Activated effector memory CD4-positive, alpha-beta T cell treated with anti-CD3 and anti-CD28 coated beads, Interleukin-2, amount 50 U/mL, for 16 hours (primary cell): ENCODE results near the gene KLHL29.

Experiments used
- DNase-seq: peaks from one replicate; pipeline ENCODE4 v3.0.0-alpha.2; 2020

KLHL29 gene

DNA sequence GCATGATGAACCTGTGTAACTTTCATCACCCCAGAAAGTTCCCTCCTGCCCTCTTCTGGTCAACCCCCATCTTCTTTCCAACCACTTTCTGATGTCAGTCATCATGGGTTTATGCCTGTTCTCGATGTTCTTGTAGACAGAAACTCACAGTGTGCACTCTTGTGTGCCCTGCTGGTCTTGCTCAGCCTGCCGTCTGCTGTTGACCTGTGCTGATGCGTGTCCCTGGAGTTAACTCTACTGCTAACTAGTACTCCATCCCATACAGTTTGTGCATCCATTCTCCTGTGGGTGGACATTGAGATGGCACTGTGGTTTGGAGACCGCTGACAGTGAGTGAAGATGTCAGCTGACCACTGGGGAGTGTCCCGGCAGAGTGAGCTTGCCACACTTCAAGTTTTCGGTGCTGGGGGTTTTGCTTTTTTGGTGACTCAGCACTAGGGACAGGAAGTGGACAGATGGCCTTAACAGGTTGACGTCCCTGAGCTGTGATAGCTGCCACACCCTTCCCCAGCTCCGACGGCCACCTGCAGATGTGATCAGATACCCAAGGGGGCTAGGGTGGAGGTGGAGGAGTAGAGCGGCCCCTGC is 14.8 kb downstream of the KLHL29 start:
- DNase-seq: no peak

DNA sequence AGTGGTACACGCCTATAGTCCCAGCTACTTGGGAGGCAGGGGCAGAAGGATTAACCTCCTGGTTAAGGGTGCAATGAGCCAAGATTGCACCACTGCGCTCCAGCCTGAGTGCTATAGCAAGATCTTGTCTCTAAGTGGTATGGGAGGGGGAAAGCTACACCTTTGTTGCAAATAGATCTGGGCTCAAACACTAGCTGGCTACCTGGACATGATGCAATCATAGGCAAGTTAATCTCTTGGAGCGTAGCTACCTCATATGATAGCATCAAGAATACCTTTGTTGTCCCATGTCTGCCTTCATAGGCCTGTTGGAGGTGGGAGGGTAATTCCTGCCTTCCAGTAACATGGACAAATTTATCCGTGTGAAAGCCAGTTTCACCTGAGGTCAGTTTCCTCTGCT is 15.7 kb downstream of the KLHL29 start:
- DNase-seq: no peak

DNA sequence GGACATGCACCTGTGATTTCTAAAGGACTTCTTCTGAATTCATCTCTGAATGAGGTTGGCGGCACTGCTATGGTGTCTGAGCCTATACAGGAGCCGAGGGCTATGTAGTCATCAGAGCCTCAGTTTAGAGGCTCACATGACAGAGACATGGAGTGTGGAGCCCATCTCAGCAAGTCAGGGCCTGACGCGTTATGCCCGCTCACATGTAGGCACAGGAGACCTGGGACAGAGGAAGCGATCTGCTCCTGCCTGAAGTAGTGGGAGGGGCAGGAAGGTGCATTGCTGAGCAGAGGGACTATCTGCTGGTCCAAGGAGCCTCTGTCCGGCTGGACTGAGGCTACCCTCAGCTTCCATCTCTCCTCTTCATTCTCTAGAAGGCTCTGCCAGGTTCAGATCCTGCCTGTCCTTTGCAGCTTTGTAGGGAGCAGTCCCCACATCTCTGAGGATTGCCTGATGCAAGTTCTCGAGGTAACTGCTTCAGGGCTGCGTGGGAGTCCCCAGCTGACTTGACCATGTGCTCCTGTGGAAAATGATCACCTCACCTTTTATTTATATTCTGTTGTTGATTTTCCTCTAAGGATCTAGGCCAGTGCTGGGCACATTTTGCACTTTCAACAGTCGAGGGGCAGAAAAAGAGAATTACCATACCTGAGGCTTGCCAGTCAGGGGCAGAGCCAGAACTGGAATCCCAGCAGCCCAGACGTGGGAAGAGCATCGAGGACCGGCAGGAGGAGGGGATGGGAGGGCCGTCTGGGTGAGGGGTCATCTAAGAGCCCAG is 16.6 kb downstream of the KLHL29 start:
- DNase-seq: no peak

DNA sequence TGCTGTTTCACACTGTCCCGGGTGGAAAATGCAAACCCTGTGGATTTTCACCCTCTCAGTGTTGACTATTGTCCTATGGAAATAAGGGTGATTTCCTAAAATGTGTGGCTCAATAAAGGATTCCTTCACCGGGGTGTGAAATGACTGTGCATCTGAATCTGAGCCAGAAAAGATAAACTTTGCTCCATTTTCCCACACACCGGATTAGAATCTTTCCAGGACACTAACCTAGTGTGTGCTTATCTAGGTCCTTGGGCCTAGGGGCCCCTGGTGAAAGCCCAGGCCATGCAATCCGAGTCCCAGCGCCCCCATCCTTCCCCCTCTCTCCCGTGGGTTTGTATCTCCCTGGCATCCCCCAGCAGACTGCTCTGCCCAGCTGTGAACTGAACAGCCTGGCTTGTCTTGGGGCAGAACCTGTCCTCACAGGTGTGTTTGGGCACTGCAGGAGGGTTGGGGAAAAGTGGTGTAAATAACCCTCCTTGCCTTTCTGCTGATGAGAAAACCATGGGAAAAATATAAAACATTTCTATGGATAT is 17.3 kb downstream of the KLHL29 start:
- DNase-seq: no peak

DNA sequence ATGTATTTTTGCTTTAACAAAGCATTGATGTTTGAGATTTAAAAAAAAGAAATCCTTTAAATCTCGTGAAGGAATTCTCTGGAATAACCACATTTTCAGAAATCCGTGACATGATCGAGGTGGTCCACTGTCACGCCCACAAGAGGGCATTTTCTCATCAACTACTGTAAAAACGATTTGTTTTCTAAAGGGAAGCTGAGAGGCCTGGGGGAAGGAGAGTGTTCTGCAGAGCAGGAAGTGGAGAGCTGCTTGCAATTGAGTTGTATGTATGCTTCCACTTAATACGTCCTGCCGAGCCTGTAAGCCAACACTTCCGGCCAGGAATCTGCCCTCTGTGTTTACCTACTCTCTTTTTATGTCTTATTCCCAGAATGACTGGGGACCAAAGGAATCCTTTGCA is 19.4 kb downstream of the KLHL29 start:
- no peak for DNase-seq

DNA sequence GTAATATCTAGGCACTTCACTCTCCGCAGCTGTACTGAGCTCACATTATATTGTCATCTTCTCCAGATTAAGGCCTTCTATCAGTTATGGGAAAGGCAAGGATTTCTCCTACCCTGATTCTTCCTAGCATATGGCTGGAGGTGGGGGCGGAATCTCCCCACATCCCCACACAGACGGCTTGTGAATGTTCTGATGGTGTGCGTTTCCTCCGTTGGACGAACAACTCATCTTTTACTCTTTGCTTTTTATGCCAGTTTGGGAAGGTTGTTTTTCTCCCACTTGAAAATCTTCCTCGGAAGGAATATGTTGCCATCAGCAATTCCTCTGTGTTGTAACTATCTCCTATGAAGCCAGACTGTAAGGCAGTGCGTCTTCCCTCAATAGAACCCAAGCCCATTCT is 24.3 kb downstream of the KLHL29 start:
- DNase-seq: no peak

DNA sequence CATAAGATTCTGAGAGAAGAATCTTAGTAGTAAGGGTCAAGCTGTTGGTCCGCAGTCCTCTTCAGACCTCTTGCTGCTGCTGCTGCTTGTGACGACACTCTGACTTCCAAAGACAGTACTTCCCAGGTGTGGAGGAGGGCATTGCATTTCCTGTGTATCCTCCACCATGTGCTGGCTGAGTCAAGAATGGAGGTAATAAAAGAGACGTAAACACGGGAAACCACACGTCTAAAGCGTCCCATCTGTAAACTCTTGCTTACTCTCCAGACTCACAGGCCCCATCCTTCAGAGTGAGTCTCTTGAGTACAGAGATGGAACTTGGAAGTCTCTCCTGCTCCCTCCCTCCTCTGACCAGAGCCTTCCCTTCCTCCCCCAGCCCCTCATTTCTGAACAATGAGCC is 25.6 kb downstream of the KLHL29 start:
- no peak for DNase-seq

DNA sequence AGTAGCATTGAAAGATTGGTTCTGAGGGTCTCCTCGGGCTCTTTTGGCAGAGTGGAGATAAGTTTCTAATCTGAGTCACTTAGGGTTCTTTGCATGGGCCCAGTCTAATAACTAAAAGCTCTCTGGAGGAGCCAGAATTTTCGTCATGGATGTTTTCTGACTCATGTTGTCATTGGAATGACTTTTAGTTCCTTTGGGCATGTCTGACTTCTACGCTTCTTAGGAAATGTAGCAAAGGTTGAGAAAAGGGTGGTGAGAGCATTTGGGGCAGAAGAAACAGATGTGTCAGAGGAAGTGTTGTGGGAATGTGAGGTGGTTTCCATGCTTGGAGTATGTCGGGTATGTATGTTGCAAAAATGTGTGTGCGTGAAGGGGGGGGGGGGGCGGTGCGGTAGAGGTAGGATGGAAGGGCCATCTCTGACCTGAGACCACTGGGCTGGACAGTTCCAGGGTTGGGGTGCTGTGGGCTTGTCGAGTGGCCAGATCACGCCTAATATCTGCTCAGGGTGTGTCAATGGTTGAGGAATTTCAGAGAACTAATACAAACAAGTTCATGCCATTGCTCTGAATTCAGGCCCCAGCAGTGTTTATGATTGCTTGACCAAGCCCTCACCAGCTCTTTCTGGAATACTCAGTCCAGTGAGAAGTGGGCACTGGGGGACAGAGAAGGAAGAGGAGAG is 26.9 kb downstream of the KLHL29 start:
- no peak for DNase-seq

DNA sequence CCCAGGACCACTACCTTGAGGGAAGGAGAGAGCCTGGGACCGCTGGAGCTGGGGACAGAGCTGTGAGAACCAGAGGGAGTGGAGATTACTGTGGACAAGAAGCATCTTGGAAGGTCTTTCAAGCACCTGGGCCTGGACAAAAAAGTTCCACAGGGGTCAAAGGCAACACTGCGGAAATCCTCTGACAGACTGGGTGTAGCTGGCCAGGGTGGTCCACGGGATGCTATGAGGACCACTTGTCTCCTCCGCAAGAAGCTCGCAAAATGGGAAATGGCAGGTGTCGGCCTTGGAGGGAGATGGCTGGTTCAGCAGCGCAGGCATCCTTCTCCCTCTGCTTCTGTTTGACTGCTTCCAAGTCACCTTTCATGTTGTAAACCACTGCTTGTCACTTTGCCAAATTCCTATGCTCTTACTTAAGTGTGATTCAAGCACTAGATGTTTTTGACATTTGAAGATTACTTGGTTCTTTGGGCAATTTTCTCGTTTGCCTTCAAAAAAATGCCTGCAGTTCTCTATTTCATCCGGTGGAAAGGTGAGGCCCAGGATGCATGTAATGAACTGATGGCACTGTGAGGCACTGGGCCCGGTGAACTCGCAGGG is 27.7 kb downstream of the KLHL29 start:
- DNase-seq: no peak

DNA sequence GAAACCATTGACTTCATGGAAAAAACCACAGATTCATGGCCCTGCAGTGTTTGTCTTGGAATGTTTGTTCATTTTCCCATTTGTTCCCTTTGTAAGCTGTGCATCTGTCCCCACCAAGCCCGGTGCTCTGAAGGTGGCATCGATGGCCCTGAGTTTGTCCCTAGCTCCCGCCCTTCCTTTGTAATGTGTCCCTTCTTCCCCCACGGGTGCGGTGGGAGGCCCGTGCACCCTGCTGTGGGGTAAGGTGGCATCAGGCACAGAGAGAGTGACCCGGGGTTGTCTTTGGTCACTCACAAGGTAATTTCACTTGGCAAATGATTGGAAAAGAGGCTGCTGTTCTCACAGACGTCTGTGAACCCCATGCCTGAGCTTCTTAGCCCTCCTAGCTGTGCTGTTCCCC is 28.7 kb downstream of the KLHL29 start:
- DNase-seq: no peak

DNA sequence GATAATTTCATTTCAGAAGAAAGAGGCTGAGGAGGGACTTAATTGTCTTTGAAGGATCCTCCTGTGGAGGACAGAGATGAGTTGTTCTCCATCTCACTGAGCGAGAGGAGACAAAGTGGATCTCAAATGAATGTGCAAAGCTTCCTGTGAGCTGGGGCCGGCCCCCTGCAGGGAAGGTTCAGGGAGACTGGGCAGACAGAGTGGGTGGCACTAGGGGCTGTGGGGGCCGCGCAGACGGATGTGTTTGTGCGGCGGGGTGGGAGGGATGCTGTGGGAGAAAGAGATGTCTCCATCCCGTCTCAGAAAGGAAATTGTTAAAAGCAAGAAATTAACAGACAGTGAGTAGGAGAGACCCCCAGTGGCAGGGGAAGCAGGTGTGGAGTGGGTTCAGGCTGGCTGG is 29.1 kb downstream of the KLHL29 start:
- DNase-seq: no peak

DNA sequence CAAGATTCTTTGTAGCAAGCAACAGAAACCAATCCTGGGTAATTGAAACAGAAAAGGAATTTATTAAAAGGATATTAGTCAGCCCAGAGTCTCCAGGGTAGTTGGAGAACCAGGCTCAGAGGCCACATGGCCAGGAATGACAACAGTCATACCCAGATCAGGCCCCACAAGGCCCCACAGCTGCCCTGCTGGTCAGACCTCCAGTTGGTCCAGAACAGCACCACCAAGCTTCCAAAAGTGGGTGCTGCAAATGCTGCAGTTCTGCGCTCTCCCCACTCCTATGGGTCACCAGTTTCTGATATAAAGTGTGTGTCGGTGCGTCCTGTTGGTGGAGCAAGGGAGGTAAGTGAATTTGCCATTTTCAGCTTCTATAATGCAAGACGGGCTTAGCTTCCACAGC is 29.9 kb downstream of the KLHL29 start:
- DNase-seq: no peak

DNA sequence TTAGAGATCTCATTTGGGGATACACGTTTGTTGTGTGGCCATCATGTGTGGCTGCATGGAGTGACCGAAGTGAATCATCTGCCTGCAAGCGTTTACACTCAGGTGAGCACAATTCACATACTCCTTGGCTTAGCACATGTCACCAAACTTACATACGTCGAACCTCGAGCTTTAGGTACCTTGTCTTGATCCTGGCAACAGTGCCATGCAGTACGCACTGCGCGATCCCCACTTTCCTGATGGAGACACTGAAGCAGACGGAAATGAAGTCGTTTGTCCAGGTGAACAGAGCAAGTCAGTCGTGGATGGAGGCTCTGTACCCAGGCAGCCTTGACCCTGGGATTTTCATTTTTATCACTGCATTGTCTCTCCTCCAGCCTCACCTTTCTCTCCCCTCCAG is 32.3 kb downstream of the KLHL29 start:
- no peak for DNase-seq

DNA sequence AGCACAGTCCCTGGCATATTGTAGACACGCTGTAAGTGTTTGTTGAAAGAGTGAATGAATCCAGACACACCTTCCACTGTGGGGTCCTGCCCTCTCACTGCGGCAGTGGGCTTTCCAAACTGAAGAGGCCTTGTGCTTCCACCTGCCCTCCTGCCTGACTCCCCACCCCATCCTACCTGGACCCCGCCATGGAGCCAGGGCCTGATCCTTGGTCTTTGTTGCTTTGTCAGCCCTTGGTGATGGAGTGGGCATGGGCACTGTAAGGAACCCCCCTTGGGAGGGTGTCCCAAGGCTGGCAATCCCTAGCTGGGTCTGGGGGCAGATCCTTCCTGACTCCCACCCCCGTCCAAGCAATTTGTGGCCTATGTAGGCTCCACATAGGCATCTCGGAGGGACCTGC is 33.1 kb downstream of the KLHL29 start:
- no peak for DNase-seq

DNA sequence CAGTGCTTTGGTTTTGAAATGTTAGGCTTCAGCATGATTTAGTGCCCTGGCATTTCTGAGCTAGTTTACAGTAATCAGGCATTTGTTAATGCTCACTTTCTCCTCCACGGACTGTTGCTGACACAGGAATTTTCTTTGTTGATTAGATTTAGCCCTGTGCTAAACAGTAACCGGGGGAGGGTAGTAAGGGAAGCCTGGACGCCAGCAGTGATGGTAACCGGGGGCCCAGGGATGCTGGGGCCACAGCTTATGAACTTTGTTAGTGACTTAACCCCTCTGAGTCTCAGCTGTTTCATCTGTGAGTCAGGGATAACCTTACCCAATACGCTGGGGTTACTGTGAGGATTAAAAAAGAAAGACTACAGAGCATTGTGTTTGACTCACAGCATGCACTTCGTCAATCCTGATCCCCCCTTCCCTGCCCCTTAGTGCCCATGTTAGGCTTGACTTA is 33.5 kb downstream of the KLHL29 start:
- DNase-seq: no peak

DNA sequence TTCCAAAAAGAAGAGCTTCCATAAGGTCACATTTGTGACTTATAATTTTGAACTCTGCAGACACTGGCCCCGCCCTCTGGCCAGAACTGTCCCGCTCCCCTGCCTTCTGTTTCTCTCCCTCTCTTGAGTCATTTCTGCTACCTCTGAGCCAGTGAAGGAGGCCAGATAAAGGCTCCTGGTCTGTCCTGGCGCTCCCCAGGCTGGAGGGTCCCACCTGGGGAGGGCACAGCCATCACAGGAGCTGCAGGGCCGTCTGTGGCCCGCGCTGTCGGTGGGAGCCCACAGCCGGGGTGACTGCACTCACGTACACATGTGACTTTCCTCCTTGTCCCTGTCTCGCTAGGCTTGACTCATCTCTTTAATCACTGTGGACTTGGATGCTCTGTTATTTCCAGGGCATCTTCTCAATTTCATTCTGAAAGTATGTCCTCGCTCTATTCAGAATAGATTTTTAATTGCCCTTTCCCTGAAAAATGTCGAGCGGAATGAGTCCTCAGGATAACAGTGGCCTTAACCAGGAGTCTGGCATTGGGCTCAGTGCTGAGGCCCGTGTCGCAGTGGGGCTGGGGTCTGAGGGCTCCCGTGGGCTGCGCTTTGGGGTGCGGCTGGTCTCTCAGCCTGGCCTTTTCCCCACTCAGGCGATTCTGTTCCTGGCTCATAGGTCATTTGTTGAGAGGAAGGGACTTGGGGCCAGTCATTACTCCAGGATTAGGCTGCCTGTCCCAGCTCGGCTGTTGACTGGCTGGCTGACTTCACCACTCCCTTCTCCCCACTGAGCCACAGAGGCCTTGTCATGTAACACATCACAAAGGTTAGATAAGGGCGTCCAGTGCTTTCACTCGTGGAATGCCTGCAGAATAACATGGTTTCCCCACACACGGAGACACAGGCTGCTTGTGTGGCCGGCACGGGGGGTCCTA is 34.5 kb downstream of the KLHL29 start:
- no peak for DNase-seq

DNA sequence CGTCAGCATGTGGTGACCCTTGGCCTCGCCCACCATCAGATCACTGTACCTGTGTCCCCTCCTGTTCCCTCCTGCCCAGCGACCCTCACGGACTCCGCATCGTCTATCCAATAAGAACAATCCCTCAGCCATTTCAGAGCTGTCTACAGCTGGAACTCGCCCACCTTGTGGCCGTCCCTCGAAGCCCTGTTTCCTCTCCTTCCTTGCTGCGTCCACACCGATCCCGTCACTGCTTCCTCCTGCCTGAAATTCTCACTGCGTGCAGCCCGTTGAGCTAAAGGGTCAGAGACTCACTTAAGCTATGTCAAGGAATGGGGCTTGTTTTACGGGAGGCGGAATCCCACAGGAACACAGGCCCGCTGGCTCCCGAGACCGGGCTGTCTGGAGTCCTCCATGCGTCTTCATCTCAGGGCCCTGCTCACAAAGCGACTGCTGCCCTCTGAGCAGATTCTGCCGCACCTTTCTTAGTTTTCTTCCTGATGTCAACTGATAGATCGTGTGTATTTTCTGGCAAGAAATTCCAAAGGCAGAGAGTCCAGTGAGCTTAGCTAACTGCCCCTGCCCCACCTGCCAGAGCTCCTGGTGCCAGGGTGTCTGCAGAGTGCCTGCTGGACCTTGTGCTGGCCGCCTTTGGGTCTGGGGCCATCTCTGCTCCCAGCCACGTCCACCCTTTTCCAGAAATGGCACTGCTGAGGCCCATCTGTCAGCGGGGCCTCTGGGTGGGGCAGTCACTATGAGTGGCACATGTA is 35.3 kb downstream of the KLHL29 start:
- no peak for DNase-seq

DNA sequence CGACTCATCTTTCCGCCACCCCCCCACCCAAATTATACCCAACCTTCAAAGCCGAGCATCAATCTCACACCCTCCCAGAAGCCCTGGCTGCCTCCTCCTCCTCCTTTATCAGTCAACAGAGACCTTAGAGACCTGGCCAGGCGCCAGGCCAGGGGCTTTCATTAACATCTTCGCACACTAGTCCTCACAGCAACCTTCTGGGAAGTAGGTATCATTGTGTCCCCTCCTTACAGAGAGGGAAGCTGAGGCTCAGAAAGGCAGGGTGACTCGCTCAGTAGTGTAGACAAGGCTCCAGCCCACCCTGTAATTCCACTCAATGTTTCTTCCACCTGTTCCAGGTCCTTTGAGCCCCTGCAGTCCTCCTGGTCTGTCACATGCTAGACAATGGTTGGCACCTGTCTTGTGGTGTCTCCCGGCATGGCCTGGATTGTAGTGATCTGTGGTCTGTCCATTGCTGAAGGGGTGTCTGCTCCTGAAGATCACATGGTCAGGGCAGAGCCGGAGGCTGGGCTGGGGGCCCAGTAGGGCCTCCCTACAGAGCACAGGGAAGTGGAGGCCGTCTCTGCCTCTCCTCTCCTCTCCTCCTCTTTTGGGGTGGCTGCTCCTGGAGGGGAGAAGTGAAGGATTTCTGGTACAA is 36.0 kb downstream of the KLHL29 start:
- no peak for DNase-seq

DNA sequence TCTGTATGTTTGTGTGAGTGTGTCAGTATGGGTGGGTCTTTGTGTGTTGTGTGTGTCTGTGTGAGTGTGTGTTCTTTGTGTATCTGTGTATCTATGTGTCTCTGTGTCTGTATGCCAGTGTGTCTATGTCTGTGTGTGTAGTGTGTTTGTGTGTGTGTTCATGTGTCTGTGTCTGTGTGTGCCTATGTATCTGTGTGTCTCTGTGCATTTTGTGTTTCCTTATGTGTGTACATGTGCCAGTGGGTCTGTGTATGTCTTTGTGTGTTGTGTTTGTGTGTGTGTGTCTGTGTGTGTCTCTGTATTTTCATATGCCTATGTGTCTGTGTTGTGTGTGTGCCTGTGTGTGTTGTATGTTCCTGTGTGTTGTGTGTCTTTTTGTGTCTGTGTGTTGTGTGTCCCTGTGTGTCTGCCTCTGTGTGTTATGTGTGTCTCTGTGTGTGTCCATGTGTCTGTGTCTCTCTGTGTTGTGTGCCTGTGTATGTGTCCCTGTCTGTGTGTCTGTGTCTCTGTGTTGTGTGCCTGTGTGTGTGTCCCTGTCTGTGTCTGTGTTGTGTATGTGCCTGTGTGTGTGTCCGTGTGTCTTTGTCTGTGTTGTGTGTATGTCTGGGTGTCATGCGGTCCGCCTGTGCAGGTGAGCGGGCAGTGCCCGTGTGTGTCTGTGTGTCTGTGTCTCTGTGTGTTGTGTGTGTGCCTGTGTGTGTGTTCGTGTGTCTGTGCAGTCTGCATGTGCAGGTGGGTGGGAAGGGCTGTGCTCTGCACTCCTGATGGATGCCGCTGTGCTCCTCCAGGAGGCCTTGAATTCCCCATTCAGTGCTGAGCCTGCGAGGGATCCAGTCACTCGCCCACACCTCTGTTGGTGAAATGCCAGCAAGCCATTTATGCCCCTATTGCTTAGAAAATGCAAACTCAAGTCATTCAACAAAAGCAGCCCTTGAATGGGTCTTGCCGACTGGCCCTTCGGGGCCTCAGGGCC is 37.4 kb downstream of the KLHL29 start:
- DNase-seq: no peak
